H1 (cell line): ENCODE data around the gene POM121L2. TPM values are rescaled to one million over a fixed set of nuclear protein-coding genes. Genes with fewer than 3 reads are reported as not detected.

Experiments
- CTCF ChIA-PET: fragments of 300-600 bp; sonication (Branson Sonifier 250); formaldehyde crosslinking; loops from one replicate; lab custom pipeline; 2021; ENCODE audit not compliant: partially characterized antibody; lab: Charles Lee
- POLR2A ChIA-PET: fragments of 300-600 bp; sonication (Branson Sonifier 250); formaldehyde crosslinking; loops from one replicate; lab custom pipeline; 2021; ENCODE audit warnings: inconsistent platforms; ENCODE audit not compliant: partially characterized antibody; lab: Charles Lee
- DNase-seq, 2 experiments: peaks; one replicate each; pipeline versions ENCODE4 v3.0.0 to v3.0.0-alpha.2; 2010 to 2022; ENCODE audit warnings: low spot score in 2 of 2, low read depth in 1 of 2, mixed read lengths in 1 of 2
- FAIRE-seq: peaks from 2 replicates; lab custom pipeline; 2011; peaks lifted over from hg19 to GRCh38; lab: Jason Lieb, UNC
- H2AFZ ChIP-seq: 2 replicates; pipeline ENCODE4 v1.8.1; 2012; ENCODE audit warnings: low read length, inconsistent platforms
- H2AK5ac ChIP-seq: 2 replicates; pipeline ENCODE4 v1.6.1; 2013; ENCODE audit warnings: low read depth, low read length
- H2BK120ac ChIP-seq: replicated peaks from 2 replicates; pipeline ENCODE3; 2013; ENCODE audit warnings: low read depth, low read length, inconsistent platforms
- H2BK12ac ChIP-seq: 2 replicates; pipeline ENCODE4 v1.6.1; 2013; ENCODE audit warnings: low read depth, low read length
- H2BK15ac ChIP-seq: 2 replicates; pipeline ENCODE4 v1.6.1; 2013; ENCODE audit warnings: low read length
- H2BK20ac ChIP-seq: 2 replicates; pipeline ENCODE4 v1.6.1; 2013; ENCODE audit warnings: low read length
- H2BK5ac ChIP-seq: 2 replicates; pipeline ENCODE4 v1.6.1; 2013; ENCODE audit warnings: low read depth, low read length
- H3K14ac ChIP-seq: 2 replicates; pipeline ENCODE4 v1.6.1; 2013; ENCODE audit warnings: inconsistent platforms; ENCODE audit not compliant: insufficient read length
- H3K18ac ChIP-seq: 2 replicates; pipeline ENCODE4 v1.6.1; 2013; ENCODE audit warnings: low read length; ENCODE audit errors: extremely low read depth
- H3K23ac ChIP-seq: 2 replicates; pipeline ENCODE4 v1.6.1; 2013; ENCODE audit warnings: inconsistent platforms; ENCODE audit not compliant: insufficient read length
- H3K23me2 ChIP-seq: 2 replicates; pipeline ENCODE4 v1.6.1; 2013; ENCODE audit warnings: low read depth, low read length
- H3K27ac ChIP-seq: 2 replicates; pipeline ENCODE4 v1.6.1; 2011; ENCODE audit warnings: low read depth, low read length, inconsistent platforms
- H3K27me3 ChIP-seq, 4 experiments: replicated peaks in 1 of 4; 1 replicate in 1 of 4; 2 replicates in 3 of 4; pipeline versions ENCODE4 v1.6.1 to v1.8.1; 2011 to 2013; ENCODE audit warnings: low read length in 3 of 4, mild to moderate bottlenecking in 3 of 4, inconsistent platforms in 2 of 4, mixed read lengths in 2 of 4, moderate library complexity in 1 of 4; ENCODE audit not compliant: control insufficient read depth in 3 of 4, insufficient read depth in 3 of 4; ENCODE audit errors: extremely low read depth in 1 of 4
- H3K36me3 ChIP-seq, 4 experiments: 2 replicates each; pipeline versions ENCODE4 v1.6.1 to v1.8.1; 2011 to 2013; ENCODE audit warnings: mild to moderate bottlenecking in 4 of 4, low read length in 3 of 4, moderate library complexity in 2 of 4, control low read depth in 1 of 4, inconsistent platforms in 1 of 4; ENCODE audit not compliant: insufficient read depth in 4 of 4, control insufficient read depth in 2 of 4
- H3K4ac ChIP-seq: replicated peaks from 2 replicates; pipeline ENCODE3; 2013; ENCODE audit warnings: low read length, low read depth, mixed read lengths, inconsistent platforms; ENCODE audit not compliant: insufficient read length
- H3K4me1 ChIP-seq, 4 experiments: replicated peaks in 1 of 4; 1 replicate in 1 of 4; 2 replicates in 3 of 4; pipeline versions ENCODE4 v1.6.1 to v1.8.1; 2011 to 2013; ENCODE audit warnings: low read length in 3 of 4, inconsistent platforms in 2 of 4, mixed read lengths in 1 of 4; ENCODE audit not compliant: insufficient read depth in 4 of 4, control insufficient read depth in 3 of 4
- H3K4me2 ChIP-seq, 2 experiments: 2 replicates each; pipeline versions ENCODE4 v1.6.1 to v1.8.1; 2011 to 2013; ENCODE audit warnings: low read depth in 2 of 2, low read length in 2 of 2, control low read depth in 1 of 2, inconsistent platforms in 1 of 2, mild to moderate bottlenecking in 1 of 2; ENCODE audit not compliant: insufficient read depth in 1 of 2
- H3K4me3 ChIP-seq, 4 experiments: fragments of 200-600, 300-600 bp in 1 of 4; sonication (generic), shearing (Covaris generic), sonication (Bioruptor Twin) in 1 of 4; 2 replicates each; pipeline versions ENCODE4 v1.5.1 to v1.8.1; 2011 to 2016; ENCODE audit warnings: low read length in 4 of 4, low read depth in 3 of 4, control low read depth in 2 of 4, inconsistent platforms in 2 of 4, mild to moderate bottlenecking in 2 of 4, mixed read lengths in 1 of 4, moderate library complexity in 1 of 4; ENCODE audit not compliant: insufficient read depth in 2 of 4; ENCODE audit errors: extremely low read depth in 1 of 4
- H3K56ac ChIP-seq: replicated peaks from 2 replicates; pipeline ENCODE3; 2013; ENCODE audit warnings: low read depth, mild to moderate bottlenecking, mixed read lengths, low read length, inconsistent platforms; ENCODE audit not compliant: insufficient read length
- H3K79me1 ChIP-seq: 2 replicates; pipeline ENCODE4 v1.6.1; 2013; ENCODE audit warnings: low read depth, low read length, control low read depth
- H3K79me2 ChIP-seq, 2 experiments: 2 replicates each; pipeline versions ENCODE4 v1.6.1 to v1.8.1; 2012 to 2013; ENCODE audit warnings: low read length in 2 of 2, mild to moderate bottlenecking in 2 of 2, inconsistent platforms in 1 of 2; ENCODE audit not compliant: insufficient read depth in 2 of 2, control insufficient read depth in 1 of 2
- H3K9ac ChIP-seq, 4 experiments: replicated peaks in 1 of 4; 1 replicate in 1 of 4; 2 replicates in 3 of 4; pipeline versions ENCODE4 v1.6.1 to v1.8.1; 2011 to 2013; ENCODE audit warnings: low read depth in 3 of 4, low read length in 3 of 4, control low read depth in 2 of 4, mild to moderate bottlenecking in 2 of 4, moderate library complexity in 2 of 4, inconsistent platforms in 1 of 4; ENCODE audit errors: extremely low read depth in 1 of 4
- H3K9me3 ChIP-seq, 2 experiments: 2 replicates each; pipeline versions ENCODE4 v1.6.1 to v1.8.1; 2012 to 2013; ENCODE audit warnings: mild to moderate bottlenecking in 2 of 2, moderate library complexity in 2 of 2, control low read depth in 1 of 2, inconsistent platforms in 1 of 2, low read depth in 1 of 2, low read length in 1 of 2, mixed read lengths in 1 of 2; ENCODE audit not compliant: insufficient read depth in 2 of 2
- H4K20me1 ChIP-seq, 2 experiments: replicated peaks in 1 of 2; 2 replicates each; pipeline versions ENCODE3 to v1.8.1; 2011 to 2013; ENCODE audit warnings: inconsistent platforms in 2 of 2, low read length in 2 of 2, mild to moderate bottlenecking in 1 of 2; ENCODE audit not compliant: insufficient read depth in 2 of 2, control insufficient read depth in 1 of 2
- H4K5ac ChIP-seq: 2 replicates; pipeline ENCODE4 v1.6.1; 2013; ENCODE audit warnings: low read length, low read depth, mixed read lengths, inconsistent platforms; ENCODE audit not compliant: insufficient read length
- H4K8ac ChIP-seq: 2 replicates; pipeline ENCODE4 v1.8.0; 2013; ENCODE audit warnings: mild to moderate bottlenecking, moderate library complexity, low read length, inconsistent platforms; ENCODE audit not compliant: insufficient read depth; ENCODE audit errors: extremely low read depth
- H4K91ac ChIP-seq: replicated peaks from 2 replicates; pipeline ENCODE3; 2013; ENCODE audit warnings: low read length, mixed read lengths, inconsistent platforms; ENCODE audit not compliant: insufficient read length
- ASH2L ChIP-seq: fragments of 200-600, 300-600 bp; sonication (generic); IDR thresholded peaks from one replicate; pipeline ENCODE4 v1.7.1; 2017; ENCODE audit warnings: low read length
- CTBP2 ChIP-seq: IDR thresholded peaks from 2 replicates; pipeline ENCODE4 v1.7.0; 2011; ENCODE audit warnings: borderline replicate concordance, mild to moderate bottlenecking, moderate library complexity, mixed read lengths, low read length; ENCODE audit not compliant: insufficient read depth, insufficient read length
- WGBS, 2 experiments: shearing (Covaris generic) in 1 of 2; methylation state at CpG; one replicate each; pipeline versions ENCODE4 v1.1.6 to v1.1.7; 2013 to 2015; ENCODE audit warnings: low lambda C conversion rate in 2 of 2, mixed read lengths in 2 of 2, inconsistent platforms in 1 of 2, low coverage in 1 of 2, missing lambda C conversion rate in 1 of 2; ENCODE audit not compliant: insufficient replicate concordance in 2 of 2, insufficient coverage in 1 of 2, insufficient read length in 1 of 2; ENCODE audit errors: extremely low coverage in 1 of 2, missing lambda C conversion rate in 1 of 2; 5-methylcytosine and 5-hydroxymethylcytosine counted together
- polyA plus RNA-seq, 7 experiments: library from polyadenylated mRNA; depleted of rRNA in 3 of 7; stranded (reverse) in 5 of 7; unstranded in 2 of 7; fragments of >200 nt in 5 of 7; fragments of 200-250 nt in 2 of 7; gene quantifications; 1 replicate in 5 of 7; 2 replicates in 1 of 7; 4 replicates in 1 of 7; pipeline versions ENCODE4 v1.2.1 to v1.2.3, GENCODE V29; 2011 to 2013; ENCODE audit warnings: missing spikeins in 2 of 7, mixed read lengths in 2 of 7
- total RNA-seq: library from RNA; stranded (reverse); fragmentation: NEBNext Ultra II Directional; extraction: Animal tissue kit (Norgen Biotek cat#: 25700); gene quantifications from 2 replicates; pipeline ENCODE4 v1.2.1, GENCODE V29; 2021

The POM121L2 gene
- total and polyA plus RNA-seq, 2 of the 8 experiments (the other 6 are each of a cell fraction or from before 2014, with no cell fraction given) = 0.05 to 0.09 TPM

DNA sequence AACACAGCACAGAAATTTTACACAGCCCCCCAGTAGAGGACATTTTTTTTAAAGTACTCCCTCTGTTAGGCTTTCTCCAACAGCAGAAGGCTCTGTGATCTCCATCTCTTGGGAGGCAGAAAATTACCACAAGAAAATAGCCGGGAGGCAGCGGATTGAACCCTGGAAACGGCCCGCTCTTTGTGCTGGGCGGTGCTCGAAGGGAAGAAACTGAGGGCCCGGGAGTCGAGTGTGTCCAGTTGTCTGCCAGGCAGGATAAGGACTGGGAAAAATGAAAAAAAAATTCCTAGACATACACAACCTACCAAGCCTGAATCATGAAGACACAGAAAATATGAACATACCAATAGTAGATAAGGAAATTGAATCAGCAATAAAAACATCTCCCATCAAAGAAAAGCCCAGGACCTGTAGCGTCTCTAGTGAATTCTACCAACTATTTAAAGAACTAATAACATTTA is 31.5 kb downstream of the POM121L2 start:
- POLR2A ChIA-PET = interaction anchor here (0.7 to 1.3 kb wide), 2 partner anchors 135 to 1586 kb away, joined by 3 read pairs; no protein-coding TSS in a partner anchor
- Histone ChIP-seq H2AK5ac (no peak overlapping the region), H3K4me3 (peak overlapping the region; percentile 85 to 93 (median 90)), H2BK12ac (no peak overlapping the region), H3K79me2 (no peaks in the 10 kb centered on the region), H3K23me2 (peaks cover 2% of the 10 kb centered on the region), H4K91ac (no peak overlapping the region), H2BK15ac (no peak overlapping the region), H3K18ac (no peak overlapping the region), H3K27ac (no peak overlapping the region), H2BK20ac (no peak overlapping the region), H3K14ac (no peak overlapping the region), H3K4ac (no peak overlapping the region), H3K23ac (no peak overlapping the region), H3K4me1 (no peaks in the 10 kb centered on the region), H3K56ac (no peak overlapping the region), H4K8ac (no peak overlapping the region), H3K9ac (no peak overlapping the region; a peak in 1 of 7 replicates), H3K27me3 (peaks cover 0 to 3% (median 1%) of the 10 kb centered on the region in 4 experiments; a peak in 3 of 7 replicates), H3K9me3 (no peaks in the 10 kb centered on the region), H2BK5ac (no peak overlapping the region), H4K20me1 (no peaks in the 10 kb centered on the region), H2BK120ac (no peak overlapping the region), H2AFZ (peak overlapping the region; percentile 54), H4K5ac (no peak overlapping the region), H3K4me2 (peak overlapping the region; percentile 57 to 81), H3K79me1 (no peaks in the 10 kb centered on the region), H3K36me3 (no peaks in the 10 kb centered on the region)
- WGBS, 2 experiments = 2% methylated on average over 9 of the region's 9 CpGs; no CpG with 5 or more reads in 1 of the 2 experiments
- no peak for DNase-seq
- CTCF ChIA-PET = interaction anchor here (0.6 to 1.8 kb wide), 4 partner anchors 11 to 351 kb away, joined by 3 to 4 read pairs (median 4); no protein-coding TSS in a partner anchor
- TF ChIP-seq ASH2L (peak; percentile 69), CTBP2 (no peak)
- FAIRE-seq = no peak
